GM23338 (cell line): ENCODE measurements around the gene BCOR. TPM values are rescaled to one million over a fixed set of nuclear protein-coding genes. Genes with fewer than 3 reads are reported as not detected.

Experiments used
- ATAC-seq: fragments of 200-7000 bp; cut with Tn5 transposase; 3 replicates; pipeline ENCODE4 v1.9.1; 2020
- DNase-seq: peaks from one replicate; pipeline ENCODE4 v3.0.0-alpha.2; 2015; ENCODE audit warnings: low spot score
- H2AFZ ChIP-seq: fragments of 200-600 bp; sonication (generic); 2 replicates; pipeline ENCODE4 v1.8.0; 2016; ENCODE audit warnings: antibody characterized with exemption, mild to moderate bottlenecking, moderate library complexity
- H3F3A ChIP-seq: fragments of 200-600 bp; sonication (generic); replicated peaks from 2 replicates; pipeline ENCODE4 v1.8.0; 2017; ENCODE audit warnings: antibody characterized with exemption, mixed run types, low read depth
- H3K27ac ChIP-seq: fragments of 200-600 bp; sonication (generic); 2 replicates; pipeline ENCODE4 v1.6.1; 2016; ENCODE audit warnings: low read depth
- H3K27me3 ChIP-seq: fragments of 200-600 bp; sonication (generic); 2 replicates; pipeline ENCODE4 v1.8.0; 2016; ENCODE audit warnings: mild to moderate bottlenecking, mixed run types, moderate library complexity; ENCODE audit not compliant: insufficient read depth
- H3K36me3 ChIP-seq: fragments of 200-600 bp; sonication (generic); 2 replicates; pipeline ENCODE4 v1.8.0; 2016; ENCODE audit warnings: mild to moderate bottlenecking; ENCODE audit not compliant: insufficient read depth
- H3K4me1 ChIP-seq: fragments of 200-600 bp; sonication (generic); 2 replicates; pipeline ENCODE4 v1.8.0; 2016; ENCODE audit warnings: mild to moderate bottlenecking, moderate library complexity; ENCODE audit not compliant: insufficient read depth
- H3K4me2 ChIP-seq: fragments of 200-600 bp; sonication (generic); 2 replicates; pipeline ENCODE4 v1.7.1; 2017; ENCODE audit warnings: mixed run types
- H3K4me3 ChIP-seq: fragments of 200-600 bp; sonication (generic); 2 replicates; pipeline ENCODE4 v1.6.1; 2016; ENCODE audit warnings: mixed run types
- H3K79me2 ChIP-seq: fragments of 200-600 bp; sonication (generic); replicated peaks from 2 replicates; pipeline ENCODE4 v1.8.0; 2017; ENCODE audit warnings: mild to moderate bottlenecking; ENCODE audit not compliant: insufficient read depth
- H3K9me2 ChIP-seq: fragments of 200-600 bp; sonication (generic); 2 replicates; pipeline ENCODE4 v1.8.0; 2017; ENCODE audit not compliant: insufficient read depth
- H4K20me1 ChIP-seq: fragments of 200-600 bp; sonication (generic); replicated peaks from 2 replicates; pipeline ENCODE4 v1.8.0; 2017; ENCODE audit warnings: mild to moderate bottlenecking; ENCODE audit not compliant: insufficient read depth
- H3K27ac Mint-ChIP-seq: 2 replicates; pipeline ENCODE4 v1.8.0; 2020; ENCODE audit warnings: inconsistent platforms, mild to moderate bottlenecking, moderate library complexity, mixed read lengths
- H3K27me3 Mint-ChIP-seq: 3 replicates; pipeline ENCODE4 v1.8.0; 2022; ENCODE audit warnings: low read depth, mild to moderate bottlenecking, moderate library complexity, mixed read lengths, inconsistent platforms; ENCODE audit not compliant: insufficient read depth, poor library complexity
- H3K36me3 Mint-ChIP-seq: 3 replicates; pipeline ENCODE4 v1.8.0; 2021; ENCODE audit warnings: low read depth, mild to moderate bottlenecking, inconsistent platforms, moderate library complexity, mixed read lengths
- H3K4me1 Mint-ChIP-seq: 3 replicates; pipeline ENCODE4 v1.8.0; 2020; ENCODE audit warnings: mild to moderate bottlenecking, inconsistent platforms, mixed read lengths
- H3K4me3 Mint-ChIP-seq: 3 replicates; pipeline ENCODE4 v1.8.0; 2021; ENCODE audit warnings: moderate library complexity, mild to moderate bottlenecking, inconsistent platforms, mixed read lengths
- H3K9me3 Mint-ChIP-seq: 3 replicates; pipeline ENCODE4 v1.8.0; 2020; ENCODE audit warnings: moderate library complexity, mild to moderate bottlenecking, inconsistent platforms, mixed read lengths
- CREB1 ChIP-seq: fragments of 250-450 bp; sonication (Bioruptor Pico); IDR thresholded peaks from 2 replicates; pipeline ENCODE4 v1.5.0; 2020; ENCODE audit warnings: low read depth, mild to moderate bottlenecking, moderate library complexity
- ETS1 ChIP-seq: IDR thresholded peaks from 2 replicates; pipeline ENCODE4 v1.6.1; 2016; ENCODE audit warnings: antibody characterized with exemption
- EZH2 ChIP-seq: fragments of 200-600 bp; sonication (generic); IDR thresholded peaks from one replicate; pipeline ENCODE4 v1.8.0; 2017; ENCODE audit warnings: antibody characterized with exemption, mild to moderate bottlenecking, low read depth; ENCODE audit not compliant: unreplicated experiment
- ZNF331 ChIP-seq: fragments of 250-450 bp; sonication (Bioruptor Pico); IDR thresholded peaks from 2 replicates; pipeline ENCODE4 v1.5.0; 2020; ENCODE audit warnings: low read depth, mild to moderate bottlenecking, moderate library complexity
- ZNF462 ChIP-seq: fragments of 250-450 bp; sonication (Bioruptor Pico); IDR thresholded peaks from 2 replicates; pipeline ENCODE4 v1.5.0; 2020; ENCODE audit warnings: mild to moderate bottlenecking, moderate library complexity
- polyA plus RNA-seq: library from polyadenylated mRNA; unstranded; fragments of >200 nt; fragmentation: Nextera tagmentation; extraction: Ambion mirVana; gene quantifications from 2 replicates; pipeline ENCODE4 v1.2.1, GENCODE V29; 2016
- total RNA-seq: library from RNA; depleted of rRNA; stranded (reverse); fragments of >200 nt; shearing (Covaris generic); gene quantifications from 2 replicates; pipeline ENCODE4 v1.2.3, GENCODE V29; 2014

The BCOR gene
- total and polyA plus RNA-seq, 2 experiments from 2014 or later: 25.5 to 60.8 TPM

- TF ChIP-seq ZNF462 (CRISPR knock-in tag) (no peak), ETS1 (no peak)
These were observed 88.8 kb downstream of the BCOR start (continued) for GRCh38 chrX:40008791-40009461.

- no peaks in the 10 kb centered on the region for H3F3A ChIP-seq
- Mint-ChIP-seq H3K36me3 (no peaks in the 10 kb centered on the region), H3K27me3 (peaks cover 77% of the 10 kb centered on the region), H3K27ac (no peak overlapping the region), H3K4me3 (peak overlapping the region; percentile 67), H3K4me1 (peaks cover 51% of the 10 kb centered on the region), H3K9me3 (peaks cover 2% of the 10 kb centered on the region; the same call in 1 of the 3 replicates)
- H3K79me2 ChIP-seq: no peaks in the 10 kb centered on the region
- H3K27ac ChIP-seq: no peak overlapping the region
- peak; percentile 24 for DNase-seq
- ATAC-seq: peak; percentile 2
- no peaks in the 10 kb centered on the region for H3K36me3 ChIP-seq
- H4K20me1 ChIP-seq: no peaks in the 10 kb centered on the region
- no peaks in the 10 kb centered on the region for H3K9me2 ChIP-seq
- peaks cover 26% of the 10 kb centered on the region for H3K4me1 ChIP-seq
- H3K4me2 ChIP-seq: peak overlapping the region; percentile 81
- no peak overlapping the region for H2AFZ ChIP-seq
- H3K4me3 ChIP-seq: peak overlapping the region; percentile 58
- H3K27me3 ChIP-seq: peaks cover 99% of the 10 kb centered on the region
- TF ChIP-seq EZH2 (peak; percentile 23), ZNF331 (CRISPR knock-in tag) (no peak), CREB1 (no peak), ZNF462 (CRISPR knock-in tag) (no peak)
These were observed 89.7 kb downstream of the BCOR start for GRCh38 chrX:40007756-40008705.
